ENCODE data around the gene RMRP.

RMRP gene

DNA sequence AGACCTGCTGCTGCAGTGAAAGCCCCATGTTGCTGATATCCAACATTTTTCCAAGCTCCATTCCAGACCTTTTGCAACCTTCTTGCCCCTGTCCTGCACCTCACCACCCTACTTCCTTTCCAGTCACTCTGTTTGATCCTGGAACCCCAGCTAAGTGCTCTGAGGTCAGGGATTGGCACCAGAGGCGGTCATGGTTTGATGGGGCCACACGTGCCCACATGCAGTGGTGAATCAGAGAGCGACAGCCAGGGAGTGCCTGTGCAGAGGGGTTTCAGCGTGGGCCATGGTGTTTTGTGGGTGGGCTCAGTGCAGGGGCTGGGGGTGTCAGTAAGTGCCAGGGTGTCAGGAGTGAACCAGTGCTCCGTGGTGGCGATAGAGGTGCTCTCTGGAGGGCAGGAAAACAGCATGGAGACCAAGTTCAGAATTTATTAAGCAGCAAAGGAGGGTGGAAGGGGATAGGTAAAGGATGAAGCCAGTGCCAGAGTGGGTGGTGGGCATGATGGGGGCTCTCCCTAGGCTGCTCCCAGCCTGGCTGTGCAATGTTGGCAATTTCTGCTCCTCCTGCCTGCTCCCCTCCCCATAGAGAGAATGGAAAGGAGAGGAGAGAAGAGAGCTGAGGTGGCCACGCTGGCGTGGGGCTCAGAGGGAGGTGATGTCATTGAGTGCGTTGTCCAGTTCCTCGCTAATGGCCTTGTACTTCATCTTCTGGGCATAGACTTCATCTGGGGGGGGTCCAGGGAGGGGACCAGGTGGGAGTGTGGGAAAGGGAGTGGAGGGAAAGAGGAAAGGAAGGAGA is 24.9 kb upstream of the RMRP start:
- no peak overlapping the region for H3K4me3 ChIP-seq (ENCODE audit: low read depth, low read length, poor library complexity, severe bottlenecking)
- H3F3A ChIP-seq (ENCODE audit: insufficient read depth, low read length), result no peaks in the 10 kb centered on the region
- H3K27ac ChIP-seq (ENCODE audit: low read depth, low read length, poor library complexity, severe bottlenecking), result no peak overlapping the region
- H2AFZ ChIP-seq (ENCODE audit: low read length), result no peak overlapping the region
- H3K79me2 ChIP-seq (ENCODE audit: insufficient read depth, low read length), result no peaks in the 10 kb centered on the region
- no peaks in the 10 kb centered on the region for H3K9me3 ChIP-seq (ENCODE audit: low read length)
- H4K20me1 ChIP-seq (ENCODE audit: insufficient read depth, low read length), result no peaks in the 10 kb centered on the region
- no peak overlapping the region for H3K4me2 ChIP-seq (ENCODE audit: low read length)
- no peaks in the 10 kb centered on the region; the same call in 1 of the 2 replicates for H3K27me3 ChIP-seq (ENCODE audit: insufficient read depth, low read length)
- H3K9ac ChIP-seq (ENCODE audit: low read length), result no peak overlapping the region
- H3K9me2 ChIP-seq (ENCODE audit: low read depth, low read length), result no peaks in the 10 kb centered on the region
- TF ChIP-seq EZH2 (IDR thresholded peaks at IDR 0.05; ENCODE audit: borderline replicate concordance, low read length), result no peak
- TF ChIP-seq, protein P1, sequence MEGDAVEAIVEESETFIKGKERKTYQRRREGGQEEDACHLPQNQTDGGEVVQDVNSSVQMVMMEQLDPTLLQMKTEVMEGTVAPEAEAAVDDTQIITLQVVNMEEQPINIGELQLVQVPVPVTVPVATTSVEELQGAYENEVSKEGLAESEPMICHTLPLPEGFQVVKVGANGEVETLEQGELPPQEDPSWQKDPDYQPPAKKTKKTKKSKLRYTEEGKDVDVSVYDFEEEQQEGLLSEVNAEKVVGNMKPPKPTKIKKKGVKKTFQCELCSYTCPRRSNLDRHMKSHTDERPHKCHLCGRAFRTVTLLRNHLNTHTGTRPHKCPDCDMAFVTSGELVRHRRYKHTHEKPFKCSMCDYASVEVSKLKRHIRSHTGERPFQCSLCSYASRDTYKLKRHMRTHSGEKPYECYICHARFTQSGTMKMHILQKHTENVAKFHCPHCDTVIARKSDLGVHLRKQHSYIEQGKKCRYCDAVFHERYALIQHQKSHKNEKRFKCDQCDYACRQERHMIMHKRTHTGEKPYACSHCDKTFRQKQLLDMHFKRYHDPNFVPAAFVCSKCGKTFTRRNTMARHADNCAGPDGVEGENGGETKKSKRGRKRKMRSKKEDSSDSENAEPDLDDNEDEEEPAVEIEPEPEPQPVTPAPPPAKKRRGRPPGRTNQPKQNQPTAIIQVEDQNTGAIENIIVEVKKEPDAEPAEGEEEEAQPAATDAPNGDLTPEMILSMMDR (IDR thresholded peaks at IDR 0.05; ENCODE audit: low read length), result no peak
- H3K36me3 ChIP-seq (ENCODE audit: insufficient read depth, low read length), result no peaks in the 10 kb centered on the region
- H3K4me1 ChIP-seq (ENCODE audit: insufficient read depth, low read length, severe bottlenecking), result peaks cover 25% of the 10 kb centered on the region

DNA sequence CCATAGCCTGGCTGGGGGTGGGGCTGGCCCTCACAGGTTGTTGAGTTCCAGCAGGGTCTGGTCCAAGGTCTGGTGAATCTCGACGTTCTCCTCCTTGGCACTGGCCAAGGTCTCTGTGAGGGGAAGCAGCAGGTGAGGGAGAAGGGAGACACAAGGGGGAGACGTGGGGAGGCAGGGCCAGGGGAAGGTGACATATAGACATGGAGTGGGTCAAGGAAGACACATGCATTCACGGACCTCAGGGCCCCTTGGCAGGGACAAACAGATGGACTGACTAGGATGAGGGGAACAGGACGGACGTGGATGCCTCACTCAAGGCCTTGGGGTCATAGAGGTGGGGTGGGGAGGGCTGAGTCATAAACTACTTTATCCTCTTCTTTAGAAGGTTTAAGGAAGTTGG is 24.2 kb upstream of the RMRP start:
- no peak overlapping the region for H3K4me3 ChIP-seq (ENCODE audit: low read depth, low read length, poor library complexity, severe bottlenecking)
- H3K27me3 ChIP-seq (ENCODE audit: insufficient read depth, low read length), result no peaks in the 10 kb centered on the region; the same call in 1 of the 2 replicates
- no peak overlapping the region for H3K4me2 ChIP-seq (ENCODE audit: low read length)
- peaks cover 18% of the 10 kb centered on the region for H3K4me1 ChIP-seq (ENCODE audit: insufficient read depth, low read length, severe bottlenecking)
- H4K20me1 ChIP-seq (ENCODE audit: insufficient read depth, low read length), result no peaks in the 10 kb centered on the region
- no peaks in the 10 kb centered on the region for H3K9me3 ChIP-seq (ENCODE audit: low read length)
- H3K36me3 ChIP-seq (ENCODE audit: insufficient read depth, low read length), result no peaks in the 10 kb centered on the region
- no peaks in the 10 kb centered on the region for H3F3A ChIP-seq (ENCODE audit: insufficient read depth, low read length)
- no peak overlapping the region for H3K9ac ChIP-seq (ENCODE audit: low read length)
- no peak overlapping the region for H2AFZ ChIP-seq (ENCODE audit: low read length)
- H3K27ac ChIP-seq (ENCODE audit: low read depth, low read length, poor library complexity, severe bottlenecking), result no peak overlapping the region
- H3K79me2 ChIP-seq (ENCODE audit: insufficient read depth, low read length), result no peaks in the 10 kb centered on the region
- TF ChIP-seq, protein P1 (IDR thresholded peaks at IDR 0.05; ENCODE audit: low read length), result no peak
- no peak for TF ChIP-seq EZH2 (IDR thresholded peaks at IDR 0.05; ENCODE audit: borderline replicate concordance, low read length)
- no peaks in the 10 kb centered on the region for H3K9me2 ChIP-seq (ENCODE audit: low read depth, low read length)

DNA sequence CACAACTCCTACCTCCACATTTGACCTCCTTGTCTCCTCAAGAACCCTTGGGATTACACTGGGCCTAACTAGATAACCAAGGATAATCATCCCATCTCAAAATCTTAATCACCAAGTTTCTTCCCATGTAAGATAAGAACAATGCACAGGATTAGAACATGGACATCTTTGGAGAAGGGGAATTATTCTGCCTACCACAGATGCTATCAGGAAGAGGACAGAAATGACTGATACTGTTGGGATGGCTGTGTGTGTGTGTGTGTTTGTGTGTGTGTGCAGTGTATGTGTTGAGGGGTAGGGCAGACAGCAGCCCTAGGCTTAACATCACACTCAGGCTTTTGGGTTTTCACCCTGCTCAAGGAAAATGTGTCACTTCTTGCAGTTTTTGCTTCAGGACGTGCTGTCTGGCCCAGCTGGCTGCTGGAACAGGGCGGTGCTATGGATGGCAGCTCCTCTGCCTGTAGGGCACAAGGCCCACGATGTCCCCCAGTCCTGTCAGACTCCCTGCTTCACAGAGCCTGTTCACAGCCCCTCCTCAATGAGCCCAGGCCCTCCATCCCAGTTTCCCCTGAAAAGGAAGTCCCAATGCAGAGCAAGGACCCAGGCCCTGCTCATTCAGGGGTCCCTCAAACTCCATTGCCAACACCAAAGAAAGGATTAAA is 23.7 kb upstream of the RMRP start:
- Histone ChIP-seq H3K9me3 (ENCODE audit: low read length) (no peaks in the 10 kb centered on the region), H2AFZ (ENCODE audit: low read length) (no peak overlapping the region), H3K27me3 (ENCODE audit: insufficient read depth, low read length) (no peaks in the 10 kb centered on the region; the same call in 1 of the 2 replicates), H3K4me3 (ENCODE audit: low read depth, low read length, poor library complexity, severe bottlenecking) (no peak overlapping the region), H3K4me1 (ENCODE audit: insufficient read depth, low read length, severe bottlenecking) (peaks cover 12% of the 10 kb centered on the region), H3K79me2 (ENCODE audit: insufficient read depth, low read length) (no peaks in the 10 kb centered on the region), H3K4me2 (ENCODE audit: low read length) (no peak overlapping the region), H3K27ac (ENCODE audit: low read depth, low read length, poor library complexity, severe bottlenecking) (no peak overlapping the region), H3K36me3 (ENCODE audit: insufficient read depth, low read length) (no peaks in the 10 kb centered on the region), H3K9me2 (ENCODE audit: low read depth, low read length) (no peaks in the 10 kb centered on the region), H3F3A (ENCODE audit: insufficient read depth, low read length) (no peaks in the 10 kb centered on the region), H4K20me1 (ENCODE audit: insufficient read depth, low read length) (no peaks in the 10 kb centered on the region), H3K9ac (ENCODE audit: low read length) (no peak overlapping the region)
- no peak for TF ChIP-seq EZH2 (IDR thresholded peaks at IDR 0.05; ENCODE audit: borderline replicate concordance, low read length)
- TF ChIP-seq, protein P1 (IDR thresholded peaks at IDR 0.05; ENCODE audit: low read length), result no peak

Data from OCI-LY1 (cell line).